Muscle layer of colon (tissue), 2 donors: ENCODE data around the gene SEMA4B.
"Not testable (repeated sequence)": the region's sequence is repeated elsewhere in the genome, so short reads cannot be mapped to it uniquely, and the experiment has no call there.

Source experiments
- H3K27ac ChIP-seq: one replicate; pipeline ENCODE4 v1.7.0; 2013; ENCODE audit warnings: low read depth, mild to moderate bottlenecking, low read length, moderate library complexity
- H3K27me3 ChIP-seq, 2 donors: one replicate each; pipeline ENCODE4 v1.7.0; 2013; ENCODE audit warnings: low read length in 2 of 2, mild to moderate bottlenecking in 2 of 2; ENCODE audit not compliant: insufficient read depth in 2 of 2, control insufficient read depth in 1 of 2
- H3K36me3 ChIP-seq: one replicate; pipeline ENCODE4 v1.7.0; 2013; ENCODE audit warnings: mild to moderate bottlenecking, low read length; ENCODE audit not compliant: insufficient read depth
- H3K4me1 ChIP-seq: one replicate; pipeline ENCODE4 v1.7.0; 2013; ENCODE audit warnings: mild to moderate bottlenecking, low read length; ENCODE audit not compliant: insufficient read depth
- H3K4me3 ChIP-seq, 2 donors: one replicate each; pipeline ENCODE4 v1.7.0; 2013; ENCODE audit warnings: low read length in 2 of 2, low read depth in 1 of 2, mild to moderate bottlenecking in 1 of 2, moderate library complexity in 1 of 2
- H3K9ac ChIP-seq: one replicate; pipeline ENCODE4 v1.7.0; 2013; ENCODE audit warnings: low read length
- H3K9me3 ChIP-seq: one replicate; pipeline ENCODE4 v1.7.0; 2013; ENCODE audit warnings: mild to moderate bottlenecking, low read length
- donor health status: abdominal sarcoma.
- donor health status: Adenocarcinoma of cecum.

SEMA4B gene

GRCh38 chr15:90184786-90185704, 16.1 kb upstream of the SEMA4B start:
- Histone ChIP-seq H3K9ac (peak overlapping the region; percentile 66), H3K4me1 (peaks cover 27% of the 10 kb centered on the region), H3K27me3 (no peaks in the 10 kb centered on the region), H3K27ac (peak overlapping the region; percentile 97), H3K36me3 (no peaks in the 10 kb centered on the region), H3K4me3 (peak overlapping the region; percentile 75 to 84), H3K9me3 (no peaks in the 10 kb centered on the region)

GRCh38 chr15:90187257-90187868, 13.8 kb upstream of the SEMA4B start:
- peak overlapping the region; percentile 80 for H3K27ac ChIP-seq
- H3K9me3 ChIP-seq, result no peaks in the 10 kb centered on the region
- H3K9ac ChIP-seq, result no peak overlapping the region
- H3K4me3 ChIP-seq, result no peak overlapping the region
- H3K27me3 ChIP-seq, result no peaks in the 10 kb centered on the region
- peaks cover 7% of the 10 kb centered on the region for H3K36me3 ChIP-seq
- H3K4me1 ChIP-seq, result peaks cover 50% of the 10 kb centered on the region

- H3K36me3 ChIP-seq, H3K9ac ChIP-seq, H3K4me3 ChIP-seq, H3K27me3 ChIP-seq, H3K9me3 ChIP-seq: not testable (repeated sequence)
- Histone ChIP-seq H3K4me1 (peaks cover 57% of the 10 kb centered on the region), H3K27ac (peak overlapping the region; percentile 23)
Observed at GRCh38 chr15:90188065-90188464, 13.1 kb upstream of the SEMA4B start.

- H3K36me3 ChIP-seq, result peaks cover 7% of the 10 kb centered on the region
- peak overlapping the region; percentile 70 for H3K27ac ChIP-seq
- H3K4me1 ChIP-seq, result peaks cover 60% of the 10 kb centered on the region
- H3K9me3 ChIP-seq, result no peaks in the 10 kb centered on the region
- H3K27me3 ChIP-seq, result no peaks in the 10 kb centered on the region
- H3K4me3 ChIP-seq, result no peak overlapping the region
- no peak overlapping the region for H3K9ac ChIP-seq
Observed at GRCh38 chr15:90188914-90189748, 12.0 kb upstream of the SEMA4B start.

- Histone ChIP-seq H3K27ac (peak overlapping the region; percentile 70), H3K9me3 (no peaks in the 10 kb centered on the region), H3K4me1 (peaks cover 61% of the 10 kb centered on the region), H3K4me3 (no peak overlapping the region), H3K27me3 (no peaks in the 10 kb centered on the region), H3K9ac (no peak overlapping the region), H3K36me3 (peaks cover 7% of the 10 kb centered on the region)
Observed at GRCh38 chr15:90189781-90190467, 11.2 kb upstream of the SEMA4B start.

- Histone ChIP-seq H3K9ac (peak overlapping the region; percentile 7), H3K27me3 (no peaks in the 10 kb centered on the region), H3K9me3 (no peaks in the 10 kb centered on the region), H3K4me3 (peak overlapping the region in 1 of 2 donors; percentile 28), H3K4me1 (peaks cover 61% of the 10 kb centered on the region), H3K36me3 (peaks cover 14% of the 10 kb centered on the region), H3K27ac (peak overlapping the region; percentile 96)
Observed at GRCh38 chr15:90190606-90191343, 10.4 kb upstream of the SEMA4B start.

GRCh38 chr15:90191344-90191687, 9.8 kb upstream of the SEMA4B start:
- peak overlapping the region in 1 of 2 donors; percentile 28 for H3K4me3 ChIP-seq
- peaks cover 14% of the 10 kb centered on the region for H3K36me3 ChIP-seq
- H3K27ac ChIP-seq, result peak overlapping the region; percentile 96
- peaks cover 56% of the 10 kb centered on the region for H3K4me1 ChIP-seq
- H3K27me3 ChIP-seq, result no peaks in the 10 kb centered on the region
- peak overlapping the region; percentile 7 for H3K9ac ChIP-seq
- H3K9me3 ChIP-seq, result no peaks in the 10 kb centered on the region

- H3K36me3 ChIP-seq, result peaks cover 14% of the 10 kb centered on the region
- H3K4me1 ChIP-seq, result peaks cover 53% of the 10 kb centered on the region
- peak overlapping the region in 1 of 2 donors; percentile 28 for H3K4me3 ChIP-seq
- H3K9me3 ChIP-seq, result no peaks in the 10 kb centered on the region
- peak overlapping the region; percentile 96 for H3K27ac ChIP-seq
- peak overlapping the region; percentile 42 for H3K9ac ChIP-seq
- H3K27me3 ChIP-seq, result no peaks in the 10 kb centered on the region
Observed at GRCh38 chr15:90191794-90192509, 9.2 kb upstream of the SEMA4B start.

- peak overlapping the region; percentile 42 for H3K9ac ChIP-seq
- peaks cover 14% of the 10 kb centered on the region for H3K36me3 ChIP-seq
- peak overlapping the region; percentile 96 for H3K27ac ChIP-seq
- peak overlapping the region in 1 of 2 donors; percentile 10 for H3K4me3 ChIP-seq
- no peaks in the 10 kb centered on the region for H3K27me3 ChIP-seq
- peaks cover 46% of the 10 kb centered on the region for H3K4me1 ChIP-seq
- H3K9me3 ChIP-seq, result no peaks in the 10 kb centered on the region
Observed at GRCh38 chr15:90192961-90193786, 8.0 kb upstream of the SEMA4B start.
